Activated CD4-positive, alpha-beta memory T cell treated with anti-CD3 and anti-CD28 coated beads, Interleukin-2, amount 10 ng/mL, durations not matched to agents 7 days and 5 days (primary cell): ENCODE measurements around the gene QPRT. TPM values are rescaled to one million over a fixed set of nuclear protein-coding genes. Genes with fewer than 3 reads are reported as not detected.
"Not testable (repeated sequence)": the region's sequence is repeated elsewhere in the genome, so short reads cannot be mapped to it uniquely, and the experiment has no call there.

Experiments used
- CTCF ChIA-PET: fragments of 350-600 bp; sonication (Branson Sonifier 250); formaldehyde crosslinking; loops from one replicate; lab custom pipeline; 2021; ENCODE audit warnings: antibody characterized with exemption, inconsistent platforms; lab: Charles Lee
- POLR2A ChIA-PET: fragments of 350-600 bp; sonication (Branson Sonifier 250); formaldehyde crosslinking; loops from one replicate; lab custom pipeline; 2021; ENCODE audit warnings: antibody characterized with exemption; lab: Charles Lee
- DNase-seq: peaks from one replicate; pipeline ENCODE4 v3.0.0-alpha.2; 2020
- H3K27ac Mint-ChIP-seq: one replicate; pipeline ENCODE4 v1.8.0; 2021; ENCODE audit warnings: mild to moderate bottlenecking, mixed read lengths
- H3K27me3 Mint-ChIP-seq: one replicate; pipeline ENCODE4 v1.8.0; 2021; ENCODE audit warnings: mixed read lengths
- H3K36me3 Mint-ChIP-seq: one replicate; pipeline ENCODE4 v1.8.0; 2021; ENCODE audit warnings: low read depth, mixed read lengths
- H3K4me1 Mint-ChIP-seq: one replicate; pipeline ENCODE4 v1.8.0; 2021; ENCODE audit warnings: mixed read lengths
- H3K4me3 Mint-ChIP-seq: one replicate; pipeline ENCODE4 v1.8.0; 2021; ENCODE audit warnings: mild to moderate bottlenecking, mixed read lengths
- H3K9me3 Mint-ChIP-seq: one replicate; pipeline ENCODE4 v1.8.0; 2021; ENCODE audit warnings: mixed read lengths
- total RNA-seq, 2 experiments: library from RNA; stranded (reverse); gene quantifications; one replicate each; pipeline ENCODE4 v1.2.3, GENCODE V29; 2021

The QPRT gene
- total RNA-seq, 2 experiments from 2014 or later, result 8.3 to 9.3 TPM

GRCh38 chr16:29744541-29745101 is 65.6 kb downstream of the QPRT start:
- POLR2A ChIA-PET, result interaction anchor here (0.8 to 4.2 kb wide), 9 partner anchors 10 to 62 kb away, joined by 3 to 45 read pairs (median 27); partner anchors contain the start of genes KIF22 and MAZ
- no peaks in the 10 kb centered on the region for H3K9me3 Mint-ChIP-seq

GRCh38 chr16:29745121-29745852 is 66.3 kb downstream of the QPRT start:
- Mint-ChIP-seq H3K4me3 (peak overlapping the region; percentile 98), H3K9me3 (no peaks in the 10 kb centered on the region), H3K27ac (peak overlapping the region; percentile 93), H3K4me1 (peaks cover 73% of the 10 kb centered on the region), H3K36me3 (peaks cover 67% of the 10 kb centered on the region), H3K27me3 (no peaks in the 10 kb centered on the region)
- DNase-seq, result peak; percentile 60
- CTCF ChIA-PET, result interaction anchor here (0.7 to 2.7 kb wide), 7 partner anchors 23 to 103 kb away, joined by 3 to 19 read pairs (median 7); partner anchors contain the start of genes KIF22 and PAGR1
- POLR2A ChIA-PET, result interaction anchor here (0.7 to 4.2 kb wide), 17 partner anchors 9 to 320 kb away, joined by 3 to 45 read pairs (median 7); partner anchors contain the start of genes ALDOA, KCTD13, KIF22 and MAZ

More at GRCh38 chr16:29744541-29745101, 65.6 kb downstream of the QPRT start:
- CTCF ChIA-PET, result interaction anchor here (0.9 to 2.7 kb wide), 5 partner anchors 41 to 104 kb away, joined by 3 to 19 read pairs (median 12); partner anchors contain the start of genes KIF22 and PAGR1
- peak overlapping the region; percentile 93 for H3K27ac Mint-ChIP-seq
- peaks cover 78% of the 10 kb centered on the region for H3K4me1 Mint-ChIP-seq
- H3K27me3 Mint-ChIP-seq, result no peaks in the 10 kb centered on the region
- peak overlapping the region; percentile 98 for H3K4me3 Mint-ChIP-seq
- no peak for DNase-seq
- H3K36me3 Mint-ChIP-seq, result peaks cover 71% of the 10 kb centered on the region

- peaks cover 67% of the 10 kb centered on the region for H3K4me1 Mint-ChIP-seq
- CTCF ChIA-PET, result interaction anchor here (0.7 to 2.7 kb wide), 7 partner anchors 24 to 286 kb away, joined by 3 to 19 read pairs (median 7); partner anchors contain the start of genes KIF22 and PAGR1
- H3K9me3 Mint-ChIP-seq, result no peaks in the 10 kb centered on the region
- H3K4me3 Mint-ChIP-seq, result peak within 1 kb of the TSS; percentile 98
- POLR2A ChIA-PET, result interaction anchor here (0.7 to 4.2 kb wide), 25 partner anchors 9 to 320 kb away, joined by 3 to 45 read pairs (median 5); partner anchors contain the start of genes ALDOA, KIF22, MAZ and MVP
- H3K27ac Mint-ChIP-seq, result peak within 1 kb of the TSS; percentile 93
- H3K36me3 Mint-ChIP-seq, result peaks cover 62% of the 10 kb centered on the region
- peak; percentile 98 for DNase-seq
- no peaks in the 10 kb centered on the region for H3K27me3 Mint-ChIP-seq
These were observed 66.9 kb downstream of the QPRT start, which contains the start of gene C16orf54 for GRCh38 chr16:29745853-29746345. TSS of gene C16orf54 (minus strand) at chr16:29745990. CDS start at chr16:29744951, 1,039 bp downstream.

- H3K9me3 Mint-ChIP-seq, H3K27me3 Mint-ChIP-seq, DNase-seq: not testable (repeated sequence)
- peaks cover 61% of the 10 kb centered on the region for H3K4me1 Mint-ChIP-seq
- H3K27ac Mint-ChIP-seq, result peak overlapping the region; percentile 93
- peaks cover 56% of the 10 kb centered on the region for H3K36me3 Mint-ChIP-seq
- CTCF ChIA-PET, result interaction anchor here (0.8 to 2.7 kb wide), 5 partner anchors 39 to 285 kb away, joined by 3 to 19 read pairs (median 8); partner anchors contain the start of gene KIF22
- POLR2A ChIA-PET, result interaction anchor here (0.7 to 4.2 kb wide), 23 partner anchors 8 to 319 kb away, joined by 3 to 45 read pairs (median 5); partner anchors contain the start of genes ALDOA, KIF22, MAZ and MVP
- H3K4me3 Mint-ChIP-seq, result peak overlapping the region; percentile 98
These were observed 67.5 kb downstream of the QPRT start for GRCh38 chr16:29746518-29746917.

Other genes with a start within 250 kb of the QPRT start
- 10 to 100 TPM in 1 of 2 experiments, 1 to 10 TPM in 1; 9.2 to 11.7 TPM for gene BOLA2, start 224.8 kb upstream of the QPRT start, total RNA-seq
- gene SLX1B, start 224.6 kb upstream of the QPRT start, total RNA-seq, result 10 to 100 TPM; 29.9 to 80.3 TPM
- 1 to 10 TPM; 1.9 to 2.4 TPM for gene SULT1A4, start 219.3 kb upstream of the QPRT start, total RNA-seq
- 10 to 100 TPM; 40.8 to 48.3 TPM for gene NPIPB12, start 172.8 kb upstream of the QPRT start, total RNA-seq
- gene SPN, start 15.9 kb upstream of the QPRT start, total RNA-seq, result 100 to 1,000 TPM; 341 to 359 TPM
- 10 to 100 TPM; 94.6 to 99.2 TPM for gene C16orf54, start 66.8 kb downstream of the QPRT start, total RNA-seq
- gene ZG16, start 99.1 kb downstream of the QPRT start, total RNA-seq, result not detected
- gene KIF22, start 111.6 kb downstream of the QPRT start, total RNA-seq, result 100 to 1,000 TPM; 187 to 192 TPM
- 100 to 1,000 TPM; 365 to 376 TPM for gene MAZ, start 127.3 kb downstream of the QPRT start, total RNA-seq
- 1 to 10 TPM in 1 of 2 experiments, under 1 TPM in 1; 0.91 to 1.0 TPM for gene PRRT2, start 133.0 kb downstream of the QPRT start, total RNA-seq
- gene PAGR1, start 137.0 kb downstream of the QPRT start, total RNA-seq, result 10 to 100 TPM; 26.6 to 28.4 TPM
- 100 to 1,000 TPM; 167 TPM for gene MVP, start 141.3 kb downstream of the QPRT start, total RNA-seq
- 10 to 100 TPM; 60.0 to 63.2 TPM for gene CDIPT, start 184.0 kb downstream of the QPRT start, total RNA-seq
- under 1 TPM; 0.08 to 0.13 TPM for gene SEZ6L2, start 220.4 kb downstream of the QPRT start, total RNA-seq
- under 1 TPM in 1 of 2 experiments, not detected in 1; 0.15 TPM for gene ASPHD1, start 221.3 kb downstream of the QPRT start, total RNA-seq
- gene KCTD13, start 247.0 kb downstream of the QPRT start, total RNA-seq, result 10 to 100 TPM; 34.5 to 36.0 TPM